GM12875 (cell line): Measurements from ENCODE around the gene AKAP13.

Experiments
- H3K4me3 ChIP-seq: one replicate; pipeline ENCODE4 v1.5.1; 2011; ENCODE audit warnings: low read depth, low read length, control low read depth
- CTCF ChIP-seq: IDR thresholded peaks from 2 replicates; pipeline ENCODE4 v1.5.1; 2011; ENCODE audit warnings: low read depth, mild to moderate bottlenecking, control low read depth, inconsistent platforms, low read length, moderate library complexity, borderline replicate concordance; ENCODE audit not compliant: insufficient read depth

Gene AKAP13

GRCh38 chr15:85556618-85556895, 176.2 kb downstream of the AKAP13 start:
- TF ChIP-seq CTCF: no peak
- no peak overlapping the region for H3K4me3 ChIP-seq

- H3K4me3 ChIP-seq: no peak overlapping the region
- TF ChIP-seq CTCF: no peak
Measured at GRCh38 chr15:85557385-85557784, 177.0 kb downstream of the AKAP13 start.

GRCh38 chr15:85558848-85559247, 178.4 kb downstream of the AKAP13 start:
- H3K4me3 ChIP-seq: no peak overlapping the region
- no peak for TF ChIP-seq CTCF

- H3K4me3 ChIP-seq: no peak overlapping the region
- TF ChIP-seq CTCF: no peak
Measured at GRCh38 chr15:85559530-85559929, 179.1 kb downstream of the AKAP13 start.

- no peak overlapping the region for H3K4me3 ChIP-seq
- TF ChIP-seq CTCF: no peak
Measured at GRCh38 chr15:85562824-85563223, 182.4 kb downstream of the AKAP13 start.

- TF ChIP-seq CTCF: no peak
- no peak overlapping the region for H3K4me3 ChIP-seq
Measured at GRCh38 chr15:85563328-85563727, 182.9 kb downstream of the AKAP13 start.

GRCh38 chr15:85563731-85564130, 183.3 kb downstream of the AKAP13 start:
- H3K4me3 ChIP-seq: no peak overlapping the region
- no peak for TF ChIP-seq CTCF
